ENCODE results near the gene APEX1.
"Not testable (repeated sequence)": the region's sequence is repeated elsewhere in the genome, so short reads cannot be mapped to it uniquely, and the experiment has no call there.

APEX1 gene

GRCh38 chr14:20477211-20477876, 22.3 kb downstream of the APEX1 start:
- DNase-seq, result no peak

DNA sequence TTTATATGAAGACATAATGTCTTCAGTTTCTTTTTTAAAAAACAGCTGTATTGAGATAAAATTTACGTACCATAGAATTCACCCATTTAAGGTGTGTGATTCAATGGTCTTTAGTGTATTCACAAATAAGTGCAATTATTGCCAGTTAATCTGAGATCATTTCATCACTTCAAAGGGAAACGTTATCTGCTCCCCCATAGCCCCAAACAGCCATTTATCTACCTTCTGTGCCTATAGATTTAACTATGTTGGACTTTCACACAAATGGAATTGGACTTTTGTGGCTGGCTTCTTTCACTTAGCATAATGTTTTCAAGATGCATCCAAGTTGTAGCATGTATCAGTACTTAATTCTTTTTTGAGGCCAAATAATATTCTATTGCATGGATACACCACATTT, 23.9 kb downstream of the APEX1 start:
- DNase-seq, result no peak

GRCh38 chr14:20482382-20482781, 27.4 kb downstream of the APEX1 start:
- DNase-seq, result no peak

DNA sequence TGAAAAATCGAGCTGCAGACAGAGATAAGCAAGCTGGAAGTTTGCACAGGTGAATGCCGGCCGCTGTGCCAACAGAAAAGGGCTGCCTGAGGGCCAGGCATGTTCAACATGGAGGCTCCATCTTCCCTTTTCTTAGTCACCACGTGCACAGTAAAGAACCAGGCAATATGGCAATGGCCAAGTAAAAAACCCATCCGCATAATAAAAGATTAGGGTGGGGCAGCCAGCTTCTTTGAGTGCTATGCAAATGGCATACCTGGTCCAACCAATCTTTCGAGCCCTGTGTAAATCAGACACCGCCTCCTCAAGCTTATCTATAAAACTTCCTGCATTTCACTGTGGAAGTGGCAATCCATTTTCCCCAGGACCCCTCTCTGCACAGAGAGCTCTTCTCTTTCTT, 30.9 kb downstream of the APEX1 start:
- DNase-seq, result no peak

DNA sequence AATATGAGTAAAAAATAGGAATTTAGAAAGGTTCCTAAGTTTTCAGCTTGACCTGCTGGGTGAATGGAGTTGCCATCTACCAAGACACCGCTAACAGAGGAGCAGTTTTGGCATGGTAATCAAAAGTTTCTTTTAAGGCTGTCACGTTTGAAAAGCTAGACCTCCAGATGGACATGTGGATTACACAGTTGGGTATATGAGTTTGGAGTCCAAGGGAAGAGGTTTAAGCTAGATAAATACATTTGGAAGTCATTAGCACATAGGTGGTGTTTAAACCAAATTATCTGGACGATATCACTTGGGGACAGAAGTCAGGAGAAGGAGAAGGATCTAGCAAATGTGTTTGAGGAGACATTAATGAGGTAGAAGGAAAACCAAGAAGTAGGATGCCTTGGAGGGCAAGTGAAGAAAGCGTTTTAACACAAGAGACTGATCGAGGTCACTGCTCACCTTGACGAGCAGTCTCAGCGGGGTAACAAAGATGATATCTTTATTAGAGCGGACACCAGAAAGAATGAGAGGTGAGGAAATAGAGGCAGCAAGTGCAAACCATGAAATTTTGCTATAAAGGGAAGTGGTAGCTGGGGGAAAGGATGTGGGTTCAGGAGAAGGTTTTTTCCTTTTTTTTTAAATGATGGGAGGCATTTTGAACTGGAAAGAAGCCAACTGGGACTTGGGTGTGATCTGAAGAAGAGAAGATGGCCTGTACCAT, 31.8 kb downstream of the APEX1 start:
- no peak for DNase-seq

DNA sequence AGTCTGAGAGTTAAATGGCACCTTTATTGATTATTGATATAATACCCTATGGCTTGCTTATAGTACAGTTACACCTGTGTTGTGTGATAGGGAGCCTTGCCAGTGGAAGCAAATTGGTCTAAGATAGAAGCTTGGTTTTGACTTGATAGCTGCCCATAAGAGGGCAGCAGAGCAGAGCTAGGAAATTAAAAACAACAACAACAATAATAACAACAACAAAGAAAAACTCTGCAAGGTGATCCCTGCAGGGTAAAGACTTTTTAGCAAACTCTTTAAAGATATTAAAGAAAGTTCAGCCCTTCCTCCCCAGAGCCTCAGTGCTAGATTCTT, 32.3 kb downstream of the APEX1 start:
- DNase-seq, result no peak

GRCh38 chr14:20489093-20489994, 34.3 kb downstream of the APEX1 start:
- no peak for DNase-seq

GRCh38 chr14:20490563-20490962, 35.5 kb downstream of the APEX1 start:
- no peak for DNase-seq

DNA sequence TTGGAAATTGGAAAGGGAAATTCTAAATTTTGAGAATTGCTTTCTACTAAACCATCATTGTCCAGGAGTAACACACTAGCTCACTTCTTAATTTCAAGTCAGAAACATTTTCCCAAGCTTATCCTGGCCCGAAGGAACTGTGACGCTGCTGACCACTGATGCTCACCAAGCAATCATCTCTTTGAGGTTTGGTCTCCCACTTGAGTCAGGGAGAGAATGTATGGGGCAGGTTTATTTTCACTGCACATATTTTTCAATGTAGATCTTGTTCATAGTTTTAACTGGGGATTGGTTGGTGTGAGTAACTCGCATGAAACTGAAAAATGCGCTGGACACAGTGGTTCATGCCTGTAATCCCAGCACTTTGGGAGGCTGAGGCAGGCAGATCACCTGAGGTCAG, 37.5 kb downstream of the APEX1 start:
- DNase-seq, result no peak

- no peak for DNase-seq
Observed at GRCh38 chr14:20493634-20494033, 38.6 kb downstream of the APEX1 start.

DNA sequence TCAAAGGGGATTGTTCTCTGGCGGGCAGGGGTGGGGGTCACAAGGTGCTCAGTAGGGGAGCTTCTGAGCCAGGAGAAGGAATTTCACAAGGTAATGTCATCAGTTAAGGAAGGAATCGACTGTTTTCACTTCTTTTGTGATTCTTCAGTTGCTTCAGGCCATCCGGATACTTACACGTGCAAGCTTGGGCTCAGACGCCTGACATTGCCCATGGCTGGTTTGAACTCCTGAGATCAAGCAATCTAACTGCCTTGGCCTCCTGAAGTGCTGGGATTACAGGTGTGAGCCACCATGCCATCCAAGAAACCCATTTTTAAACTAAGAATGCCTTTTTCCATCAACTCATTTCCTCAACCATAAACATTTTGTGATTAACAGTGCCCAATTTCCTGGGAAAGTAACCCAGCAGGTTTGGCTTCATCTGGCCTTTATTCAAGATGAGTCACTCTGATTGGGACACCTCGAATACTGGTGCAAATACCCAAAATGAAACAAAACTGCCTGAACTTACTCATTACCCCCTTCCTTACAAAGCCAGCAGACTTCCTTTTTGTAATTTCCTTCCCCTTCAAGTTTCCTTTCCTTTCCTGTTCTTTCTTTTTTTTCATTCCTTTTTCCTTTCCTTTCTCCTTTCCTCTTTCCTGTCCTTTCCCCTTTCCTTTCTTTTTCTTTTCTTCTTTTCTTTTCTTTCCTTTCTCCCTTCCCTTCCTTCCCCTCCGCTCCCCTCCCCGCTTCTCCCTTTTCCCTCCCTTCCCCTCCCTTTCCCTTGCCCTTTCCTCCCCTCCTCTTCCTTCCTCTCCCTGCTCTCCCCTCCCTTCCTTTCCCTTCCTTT, 40.1 kb downstream of the APEX1 start:
- no peak for DNase-seq

- DNase-seq, result no peak
Observed at GRCh38 chr14:20498622-20499021, 43.6 kb downstream of the APEX1 start.

GRCh38 chr14:20499108-20499507, 44.1 kb downstream of the APEX1 start:
- DNase-seq, result no peak

GRCh38 chr14:20499881-20500280, 44.9 kb downstream of the APEX1 start:
- no peak for DNase-seq

DNA sequence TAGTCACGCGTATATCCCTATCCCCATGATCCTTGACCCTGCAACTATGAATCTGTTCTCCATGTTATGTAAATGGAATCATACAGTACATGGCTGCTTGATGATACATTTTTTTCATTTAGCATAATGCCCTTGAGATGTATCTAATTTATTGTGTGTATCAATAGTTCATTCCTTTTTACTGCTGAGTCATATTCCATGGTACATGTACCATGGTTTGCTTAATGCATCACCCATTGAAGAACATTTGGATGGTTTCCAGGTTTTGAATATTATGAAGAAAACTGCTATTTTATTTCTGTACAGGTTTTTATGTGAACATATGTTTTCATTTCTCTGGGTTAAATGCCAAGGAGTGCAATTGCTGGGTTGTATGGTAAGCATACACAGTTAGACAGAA, 46.3 kb downstream of the APEX1 start:
- DNase-seq, result no peak

- DNase-seq, result no peak
Observed at GRCh38 chr14:20503898-20504297, 48.9 kb downstream of the APEX1 start.

- DNase-seq, result not testable (repeated sequence)
Observed at GRCh38 chr14:20506276-20506675, 51.2 kb downstream of the APEX1 start.

GRCh38 chr14:20506752-20507151, 51.7 kb downstream of the APEX1 start:
- not testable (repeated sequence) for DNase-seq

Measured in left hindlimb (tissue), 1 donor.